ENCODE data around the gene MECP2. TPM values are rescaled to one million over a fixed set of nuclear protein-coding genes. Genes with fewer than 3 reads are reported as not detected.
"Not testable (repeated sequence)": the region's sequence is repeated elsewhere in the genome, so short reads cannot be mapped to it uniquely, and the experiment has no call there.

Gene MECP2
- total RNA-seq (10 to 100 TPM; 36.2 to 47.1 TPM), polyA plus RNA-seq (ENCODE audit: insufficient read length in 6 of 6) (10 to 100 TPM; 25.5 to 36.6 (median 29.5) TPM)
- long read RNA-seq, donor 1, full-length matches to known transcripts: 10 of 25 reads
- long read RNA-seq, donor 1, partial matches to known transcripts: 15 of 25 reads
- long read RNA-seq, donor 1, other reads (novel, unspliced or antisense): 0 of 25 reads
- long read RNA-seq, donor 2, full-length matches to known transcripts: 3 of 16 reads
- long read RNA-seq, donor 2, partial matches to known transcripts: 13 of 16 reads
- long read RNA-seq, donor 2, other reads (novel, unspliced or antisense): 0 of 16 reads
- long read RNA-seq, donor 3, full-length matches to known transcripts: 8 of 8 reads
- long read RNA-seq, donor 3, partial matches to known transcripts: 0 of 8 reads
- long read RNA-seq, donor 3, other reads (novel, unspliced or antisense): 0 of 8 reads
- long read RNA-seq, donor 4: 0 reads
- long read RNA-seq, donor 5, full-length matches to known transcripts: 8 of 15 reads
- long read RNA-seq, donor 5, partial matches to known transcripts: 7 of 15 reads
- long read RNA-seq, donor 5, other reads (novel, unspliced or antisense): 0 of 15 reads
- long read RNA-seq, donor 6, full-length matches to known transcripts: 7 of 7 reads
- long read RNA-seq, donor 6, partial matches to known transcripts: 0 of 7 reads
- long read RNA-seq, donor 6, other reads (novel, unspliced or antisense): 0 of 7 reads
- long read RNA-seq, donor 7, full-length matches to known transcripts: 4 of 4 reads
- long read RNA-seq, donor 7, partial matches to known transcripts: 0 of 4 reads
- long read RNA-seq, donor 7, other reads (novel, unspliced or antisense): 0 of 4 reads
- long read RNA-seq, donor 8, full-length matches to known transcripts: 9 of 9 reads
- long read RNA-seq, donor 8, partial matches to known transcripts: 0 of 9 reads
- long read RNA-seq, donor 8, other reads (novel, unspliced or antisense): 0 of 9 reads
- long read RNA-seq, donor 9: 0 reads
- long read RNA-seq, donor 10, partial matches to known transcripts: 2 of 6 reads
- long read RNA-seq, donor 10, other reads (novel, unspliced or antisense): 3 of 6 reads
- long read RNA-seq, donor 11, full-length matches to known transcripts: 12 of 12 reads
- long read RNA-seq, donor 11, partial matches to known transcripts: 0 of 12 reads
- long read RNA-seq, donor 11, other reads (novel, unspliced or antisense): 0 of 12 reads
- long read RNA-seq, donor 12, full-length matches to known transcripts: 7 of 7 reads
- long read RNA-seq, donor 12, partial matches to known transcripts: 0 of 7 reads
- long read RNA-seq, donor 12, other reads (novel, unspliced or antisense): 0 of 7 reads

GRCh38 chrX:154097589-154098541 lies at the start of gene MECP2:
Gene MECP2 (minus strand): TSS chrX:154097717.
- intact Hi-C loops (cut with DNase I): no loop called here
- Histone ChIP-seq H3K4me3 (peak within 1 kb of the TSS; percentile 48 to 63), H3K4me1 (peaks cover 4 to 34% of the 10 kb centered on the region in 2 donors), H3K27me3 (no peaks in the 10 kb centered on the region), H3K9me3 (no peaks in the 10 kb centered on the region), H3K36me3 (no peaks in the 10 kb centered on the region), H3K27ac (peak within 1 kb of the TSS; percentile 90)
- TF ChIP-seq, protein P1, sequence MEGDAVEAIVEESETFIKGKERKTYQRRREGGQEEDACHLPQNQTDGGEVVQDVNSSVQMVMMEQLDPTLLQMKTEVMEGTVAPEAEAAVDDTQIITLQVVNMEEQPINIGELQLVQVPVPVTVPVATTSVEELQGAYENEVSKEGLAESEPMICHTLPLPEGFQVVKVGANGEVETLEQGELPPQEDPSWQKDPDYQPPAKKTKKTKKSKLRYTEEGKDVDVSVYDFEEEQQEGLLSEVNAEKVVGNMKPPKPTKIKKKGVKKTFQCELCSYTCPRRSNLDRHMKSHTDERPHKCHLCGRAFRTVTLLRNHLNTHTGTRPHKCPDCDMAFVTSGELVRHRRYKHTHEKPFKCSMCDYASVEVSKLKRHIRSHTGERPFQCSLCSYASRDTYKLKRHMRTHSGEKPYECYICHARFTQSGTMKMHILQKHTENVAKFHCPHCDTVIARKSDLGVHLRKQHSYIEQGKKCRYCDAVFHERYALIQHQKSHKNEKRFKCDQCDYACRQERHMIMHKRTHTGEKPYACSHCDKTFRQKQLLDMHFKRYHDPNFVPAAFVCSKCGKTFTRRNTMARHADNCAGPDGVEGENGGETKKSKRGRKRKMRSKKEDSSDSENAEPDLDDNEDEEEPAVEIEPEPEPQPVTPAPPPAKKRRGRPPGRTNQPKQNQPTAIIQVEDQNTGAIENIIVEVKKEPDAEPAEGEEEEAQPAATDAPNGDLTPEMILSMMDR (IDR thresholded peaks at IDR 0.05): no peak
- ATAC-seq: peak; percentile 95
- peak; percentile 85 to 94 (median 92) for DNase-seq

- H3K27ac ChIP-seq; intact Hi-C loops (cut with DNase I); H3K9me3 ChIP-seq: not testable (repeated sequence)
Measured at GRCh38 chrX:154144010-154144409, 46.5 kb upstream of the MECP2 start, which contains the start of gene OPN1LW. Gene OPN1LW (plus strand): TSS chrX:154144243. CDS start chrX:154144284, 41 bp downstream.

DNA sequence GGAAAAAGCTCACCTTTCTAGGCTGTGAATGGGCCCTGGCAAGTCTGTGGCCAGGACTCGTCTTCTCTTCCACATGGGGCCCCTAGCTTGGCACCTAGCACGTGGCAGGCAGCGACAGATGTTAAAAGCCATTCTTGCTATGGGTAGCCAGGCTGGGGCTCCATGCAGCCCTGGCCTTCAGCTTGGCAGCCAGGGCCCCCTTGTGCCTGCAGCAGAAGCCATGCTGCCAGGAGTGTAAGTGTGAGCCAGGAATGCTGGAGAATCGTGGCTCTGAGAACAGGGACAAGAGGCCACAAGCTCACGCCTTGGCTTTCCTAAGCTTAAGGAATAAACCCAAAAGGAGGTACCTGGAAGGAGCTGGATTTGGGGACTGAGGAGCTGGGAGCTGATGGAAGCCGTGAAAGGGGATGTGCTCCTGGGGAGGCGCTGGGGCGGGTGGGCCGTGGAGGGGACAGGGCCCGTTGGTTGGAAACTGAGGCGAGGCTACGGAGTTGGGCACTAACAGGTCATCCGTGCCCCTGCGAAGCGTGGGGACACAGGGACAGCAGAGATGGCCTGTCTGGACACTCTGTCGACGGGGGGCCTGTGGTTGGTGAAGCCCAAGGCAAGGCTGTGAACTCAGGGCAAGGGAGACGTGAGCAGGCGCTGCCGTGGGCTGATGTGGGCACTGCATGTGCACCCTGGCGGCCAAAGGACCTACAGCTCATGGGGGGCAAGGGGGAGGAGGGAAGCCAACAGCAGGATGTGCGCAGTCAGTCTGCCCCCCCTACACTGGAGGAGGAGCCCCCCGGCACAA lies 45.6 kb upstream of the MECP2 start:
- Histone ChIP-seq H3K9me3 (no peaks in the 10 kb centered on the region), H3K27ac (no peak overlapping the region), H3K36me3 (no peaks in the 10 kb centered on the region), H3K27me3 (no peaks in the 10 kb centered on the region), H3K4me3 (no peak overlapping the region), H3K4me1 (no peaks in the 10 kb centered on the region)
- DNase-seq: no peak
- intact Hi-C loops (cut with DNase I): no loop called here
- TF ChIP-seq, protein P1 (IDR thresholded peaks at IDR 0.05): no peak
- ATAC-seq: no peak

More at GRCh38 chrX:154144010-154144409, 46.5 kb upstream of the MECP2 start, which contains the start of gene OPN1LW:
- not testable (repeated sequence) for H3K4me1 ChIP-seq, ATAC-seq, H3K36me3 ChIP-seq, DNase-seq, H3K27me3 ChIP-seq, H3K4me3 ChIP-seq

GRCh38 chrX:154142386-154142785 lies 44.9 kb upstream of the MECP2 start:
- TF ChIP-seq, protein P1 (IDR thresholded peaks at IDR 0.05): no peak
- DNase-seq (no peak), ATAC-seq (no peak)
- H3K36me3 ChIP-seq: no peaks in the 10 kb centered on the region
- intact Hi-C loops (cut with DNase I): no loop called here
- H3K9me3 ChIP-seq: no peaks in the 10 kb centered on the region
- H3K4me1 ChIP-seq: no peaks in the 10 kb centered on the region
- H3K4me3 ChIP-seq: no peak overlapping the region
- no peak overlapping the region for H3K27ac ChIP-seq
- no peaks in the 10 kb centered on the region for H3K27me3 ChIP-seq

All from left lung (tissue), 14 donors.